KMS-11 (cell line): ENCODE data around the gene TEX13C.

Experiments
- H2AFZ ChIP-seq: fragments of 200-600 bp; sonication (generic); 2 replicates; pipeline ENCODE4 v1.6.1; 2016; ENCODE audit warnings: antibody characterized with exemption, mixed run types, low read depth
- H3K27ac ChIP-seq: fragments of 200-600 bp; sonication (generic); 2 replicates; pipeline ENCODE4 v1.6.1; 2016; ENCODE audit warnings: mild to moderate bottlenecking, mixed run types
- H3K27me3 ChIP-seq: fragments of 200-600 bp; sonication (generic); 2 replicates; pipeline ENCODE4 v1.6.1; 2017; ENCODE audit warnings: mild to moderate bottlenecking, low read depth, mixed run types, moderate library complexity; ENCODE audit not compliant: insufficient read depth
- H3K36me3 ChIP-seq: fragments of 200-600 bp; sonication (generic); 2 replicates; pipeline ENCODE4 v1.6.1; 2017; ENCODE audit warnings: mild to moderate bottlenecking, mixed run types; ENCODE audit not compliant: insufficient read depth
- H3K4me1 ChIP-seq: fragments of 200-600 bp; sonication (generic); 2 replicates; pipeline ENCODE4 v1.6.1; 2016; ENCODE audit warnings: mild to moderate bottlenecking, low read depth, mixed run types; ENCODE audit not compliant: poor library complexity, severe bottlenecking
- H3K4me2 ChIP-seq: fragments of 200-600 bp; sonication (generic); 2 replicates; pipeline ENCODE4 v1.7.0; 2016; ENCODE audit warnings: mild to moderate bottlenecking, mixed run types
- H3K4me3 ChIP-seq: fragments of 200-600 bp; sonication (generic); IDR thresholded peaks from 2 replicates; pipeline ENCODE4 v1.6.1; 2017; ENCODE audit warnings: low read depth, low read length, mixed read lengths; ENCODE audit not compliant: insufficient read depth
- H3K79me2 ChIP-seq: fragments of 200-600 bp; sonication (generic); 2 replicates; pipeline ENCODE4 v1.6.1; 2016; ENCODE audit warnings: low read depth, mixed run types; ENCODE audit not compliant: insufficient read depth
- H3K9ac ChIP-seq: fragments of 200-600 bp; sonication (generic); 2 replicates; pipeline ENCODE4 v1.6.1; 2016; ENCODE audit warnings: mild to moderate bottlenecking, mixed run types
- H4K20me1 ChIP-seq: fragments of 200-600 bp; sonication (generic); 2 replicates; pipeline ENCODE4 v1.6.1; 2016; ENCODE audit warnings: mild to moderate bottlenecking, mixed run types; ENCODE audit not compliant: insufficient read depth
- TF ChIP-seq, protein P1 (sequence below): fragments of 200-600 bp; sonication (generic); conservative IDR thresholded peaks from 2 replicates; pipeline ENCODE4 v1.6.1; 2017; ENCODE audit warnings: low read depth, mild to moderate bottlenecking, antibody characterized with exemption, low read length, moderate library complexity, mixed read lengths

Gene TEX13C

GRCh38 chrX:125289920-125290319 is 29.8 kb upstream of the TEX13C start:
- no peak overlapping the region for H3K9ac ChIP-seq
- H4K20me1 ChIP-seq = no peaks in the 10 kb centered on the region
- H3K4me3 ChIP-seq = no peak overlapping the region
- H3K27me3 ChIP-seq = no peaks in the 10 kb centered on the region
- H2AFZ ChIP-seq = no peak overlapping the region
- H3K79me2 ChIP-seq = no peaks in the 10 kb centered on the region
- TF ChIP-seq, protein P1, sequence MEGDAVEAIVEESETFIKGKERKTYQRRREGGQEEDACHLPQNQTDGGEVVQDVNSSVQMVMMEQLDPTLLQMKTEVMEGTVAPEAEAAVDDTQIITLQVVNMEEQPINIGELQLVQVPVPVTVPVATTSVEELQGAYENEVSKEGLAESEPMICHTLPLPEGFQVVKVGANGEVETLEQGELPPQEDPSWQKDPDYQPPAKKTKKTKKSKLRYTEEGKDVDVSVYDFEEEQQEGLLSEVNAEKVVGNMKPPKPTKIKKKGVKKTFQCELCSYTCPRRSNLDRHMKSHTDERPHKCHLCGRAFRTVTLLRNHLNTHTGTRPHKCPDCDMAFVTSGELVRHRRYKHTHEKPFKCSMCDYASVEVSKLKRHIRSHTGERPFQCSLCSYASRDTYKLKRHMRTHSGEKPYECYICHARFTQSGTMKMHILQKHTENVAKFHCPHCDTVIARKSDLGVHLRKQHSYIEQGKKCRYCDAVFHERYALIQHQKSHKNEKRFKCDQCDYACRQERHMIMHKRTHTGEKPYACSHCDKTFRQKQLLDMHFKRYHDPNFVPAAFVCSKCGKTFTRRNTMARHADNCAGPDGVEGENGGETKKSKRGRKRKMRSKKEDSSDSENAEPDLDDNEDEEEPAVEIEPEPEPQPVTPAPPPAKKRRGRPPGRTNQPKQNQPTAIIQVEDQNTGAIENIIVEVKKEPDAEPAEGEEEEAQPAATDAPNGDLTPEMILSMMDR = no peak
- H3K36me3 ChIP-seq = no peaks in the 10 kb centered on the region
- H3K4me2 ChIP-seq = no peak overlapping the region
- no peak overlapping the region for H3K27ac ChIP-seq
- no peaks in the 10 kb centered on the region for H3K4me1 ChIP-seq

- Histone ChIP-seq H3K27ac (no peak overlapping the region), H3K4me2 (no peak overlapping the region), H3K27me3 (no peaks in the 10 kb centered on the region), H3K79me2 (no peaks in the 10 kb centered on the region), H3K4me1 (no peaks in the 10 kb centered on the region), H4K20me1 (no peaks in the 10 kb centered on the region), H3K36me3 (no peaks in the 10 kb centered on the region), H2AFZ (no peak overlapping the region), H3K4me3 (no peak overlapping the region), H3K9ac (no peak overlapping the region)
- TF ChIP-seq, protein P1 = no peak
These were observed 28.5 kb upstream of the TEX13C start for GRCh38 chrX:125291124-125291523.

- H4K20me1 ChIP-seq = no peaks in the 10 kb centered on the region
- H3K4me2 ChIP-seq = no peak overlapping the region
- no peaks in the 10 kb centered on the region for H3K79me2 ChIP-seq
- no peaks in the 10 kb centered on the region for H3K27me3 ChIP-seq
- no peak overlapping the region for H2AFZ ChIP-seq
- H3K9ac ChIP-seq = no peak overlapping the region
- H3K27ac ChIP-seq = no peak overlapping the region
- H3K4me3 ChIP-seq = no peak overlapping the region
- TF ChIP-seq, protein P1 = no peak
- no peaks in the 10 kb centered on the region for H3K36me3 ChIP-seq
- H3K4me1 ChIP-seq = no peaks in the 10 kb centered on the region
These were observed 25.6 kb upstream of the TEX13C start for GRCh38 chrX:125293850-125294780.

DNA sequence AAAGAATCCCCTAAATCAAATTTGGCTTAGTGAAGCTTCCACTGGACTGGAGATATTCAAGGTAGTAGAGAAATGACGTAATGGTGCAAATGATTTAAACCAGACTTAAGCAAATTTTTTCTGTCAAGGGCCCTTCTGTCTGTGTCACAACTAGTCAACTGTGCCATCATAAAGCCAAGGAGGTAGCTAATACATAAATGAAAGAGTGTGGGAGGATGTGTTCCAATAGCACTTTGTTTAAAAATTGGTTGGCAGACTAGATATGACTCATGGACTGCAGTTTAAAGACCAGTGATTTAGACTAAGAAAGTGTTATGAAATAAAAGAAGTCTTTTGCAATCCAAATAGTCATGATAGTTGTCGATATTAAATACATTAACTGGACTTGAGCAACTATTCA is 24.3 kb upstream of the TEX13C start:
- Histone ChIP-seq H4K20me1 (no peaks in the 10 kb centered on the region), H3K9ac (no peak overlapping the region), H3K36me3 (no peaks in the 10 kb centered on the region), H3K4me2 (no peak overlapping the region), H3K27ac (no peak overlapping the region), H3K27me3 (no peaks in the 10 kb centered on the region), H2AFZ (no peak overlapping the region), H3K4me1 (no peaks in the 10 kb centered on the region), H3K79me2 (no peaks in the 10 kb centered on the region), H3K4me3 (no peak overlapping the region)
- TF ChIP-seq, protein P1 = no peak
